ENCODE measurements around the gene RPS2. TPM values are rescaled to one million over a fixed set of nuclear protein-coding genes. Genes with fewer than 3 reads are reported as not detected.

RPS2 gene
- total and polyA plus RNA-seq, 12 donors: 691 to 3,593 (median 903) TPM

DNA sequence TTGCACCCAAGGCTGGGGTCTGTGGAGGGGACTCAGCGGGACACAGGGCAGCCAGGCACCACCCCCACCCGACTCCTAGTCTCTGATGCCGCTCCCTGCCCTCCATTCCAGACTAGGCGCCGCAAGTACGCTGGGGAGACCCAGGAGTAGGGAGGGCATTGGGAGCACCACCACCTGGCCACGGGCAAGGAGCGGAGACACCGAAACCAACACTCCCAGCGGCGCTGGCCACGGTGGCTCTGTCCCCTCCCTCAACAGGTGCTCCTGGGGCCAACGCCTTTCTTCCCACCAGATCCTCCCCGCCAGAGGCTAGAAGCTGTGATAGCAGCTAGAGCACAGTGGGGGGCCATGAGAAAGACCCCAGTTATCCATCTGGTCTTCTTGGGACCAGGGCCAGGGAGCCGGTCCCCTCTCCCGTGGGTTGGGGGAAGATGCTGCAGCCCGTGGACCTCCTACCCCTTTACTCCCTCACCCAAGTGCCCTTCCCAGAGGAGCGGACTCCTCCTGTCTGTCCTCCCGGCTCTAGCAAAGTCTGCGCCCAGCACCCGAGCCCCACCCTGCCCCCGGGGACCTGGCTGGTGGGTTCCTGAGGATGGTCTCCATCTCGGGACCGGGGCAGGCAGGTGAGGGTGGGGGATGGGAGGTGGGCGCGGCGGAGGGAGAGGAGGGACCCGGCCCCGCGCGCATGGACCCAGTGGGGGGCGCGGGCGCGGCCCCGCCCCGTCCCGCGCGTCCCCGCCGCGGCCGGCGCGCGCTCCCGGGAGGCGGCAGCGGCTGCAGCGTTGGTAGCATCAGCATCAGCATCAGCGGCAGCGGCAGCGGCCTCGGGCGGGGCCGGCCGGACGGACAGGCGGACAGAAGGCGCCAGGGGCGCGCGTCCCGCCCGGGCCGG, 24.8 kb upstream of the RPS2 start, which contains the start of gene SYNGR3:
SYNGR3 (plus strand) TSS at position 762 of the 892 bp plus-strand sequence. CDS start 133 bp downstream, outside the sequence.
- ATAC-seq (no peak), DNase-seq (peak in 1 of 2 donors; percentile 18)
- Histone ChIP-seq H3K9me3 (no peaks in the 10 kb centered on the region), H3K27me3 (peaks cover 12 to 40% (median 36%) of the 10 kb centered on the region in 7 donors), H3K4me1 (peaks cover 10 to 38% (median 29%) of the 10 kb centered on the region in 9 donors), H3K27ac (no peak within 1 kb of the TSS), H3K4me3 (peak within 1 kb of the TSS in 5 of 10 donors; percentile 10 to 60 (median 24)), H3K36me3 (peaks cover 0 to 23% (median 12%) of the 10 kb centered on the region in 9 donors)
- intact Hi-C loops (cut with DNase I): loop anchor here in 1 of 10 donors (10.0 kb wide), 1 partner anchor 65 kb away; no protein-coding TSS in a partner anchor
- WGBS, 2 donors: 6% methylated on average over 46 to 67 of the region's 67 CpGs
- TF ChIP-seq, protein P1, sequence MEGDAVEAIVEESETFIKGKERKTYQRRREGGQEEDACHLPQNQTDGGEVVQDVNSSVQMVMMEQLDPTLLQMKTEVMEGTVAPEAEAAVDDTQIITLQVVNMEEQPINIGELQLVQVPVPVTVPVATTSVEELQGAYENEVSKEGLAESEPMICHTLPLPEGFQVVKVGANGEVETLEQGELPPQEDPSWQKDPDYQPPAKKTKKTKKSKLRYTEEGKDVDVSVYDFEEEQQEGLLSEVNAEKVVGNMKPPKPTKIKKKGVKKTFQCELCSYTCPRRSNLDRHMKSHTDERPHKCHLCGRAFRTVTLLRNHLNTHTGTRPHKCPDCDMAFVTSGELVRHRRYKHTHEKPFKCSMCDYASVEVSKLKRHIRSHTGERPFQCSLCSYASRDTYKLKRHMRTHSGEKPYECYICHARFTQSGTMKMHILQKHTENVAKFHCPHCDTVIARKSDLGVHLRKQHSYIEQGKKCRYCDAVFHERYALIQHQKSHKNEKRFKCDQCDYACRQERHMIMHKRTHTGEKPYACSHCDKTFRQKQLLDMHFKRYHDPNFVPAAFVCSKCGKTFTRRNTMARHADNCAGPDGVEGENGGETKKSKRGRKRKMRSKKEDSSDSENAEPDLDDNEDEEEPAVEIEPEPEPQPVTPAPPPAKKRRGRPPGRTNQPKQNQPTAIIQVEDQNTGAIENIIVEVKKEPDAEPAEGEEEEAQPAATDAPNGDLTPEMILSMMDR (IDR thresholded peaks at IDR 0.05): no peak

DNA sequence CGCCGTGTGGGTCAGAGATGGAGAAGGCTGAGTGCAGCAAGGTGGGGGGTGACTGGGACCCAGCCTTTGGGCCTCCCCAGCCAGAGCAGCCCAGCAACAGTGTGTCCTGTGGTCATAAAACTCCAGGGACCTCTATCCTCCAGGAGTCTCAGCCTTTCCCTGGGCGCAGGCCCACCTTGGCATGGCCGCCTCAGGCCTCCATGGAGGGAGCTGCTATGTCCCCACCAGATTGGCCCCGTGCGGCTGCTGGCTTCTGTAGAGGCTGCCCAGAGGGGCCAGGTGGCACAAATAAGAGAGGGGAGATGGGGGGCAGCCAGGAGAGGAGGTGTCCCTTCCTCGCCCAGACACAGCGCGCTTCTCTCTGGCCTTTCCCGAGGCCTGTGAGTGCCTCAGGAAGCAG, 22.6 kb upstream of the RPS2 start:
- DNase-seq: no peak
- Histone ChIP-seq H3K36me3 (peaks cover 0 to 23% (median 12%) of the 10 kb centered on the region in 9 donors), H3K4me3 (no peak overlapping the region), H3K27ac (no peak overlapping the region), H3K4me1 (peaks cover 16 to 45% (median 41%) of the 10 kb centered on the region in 9 donors), H3K27me3 (peaks cover 12 to 50% (median 39%) of the 10 kb centered on the region in 7 donors), H3K9me3 (no peaks in the 10 kb centered on the region)
- ATAC-seq: no peak
- WGBS, 2 donors: 88 to 90% methylated on average over 10 of the region's 10 CpGs
- intact Hi-C loops (cut with DNase I): loop anchor here in 1 of 10 donors (10.0 kb wide), 1 partner anchor 62 kb away; no protein-coding TSS in a partner anchor
- TF ChIP-seq, protein P1 (IDR thresholded peaks at IDR 0.05): no peak

DNA sequence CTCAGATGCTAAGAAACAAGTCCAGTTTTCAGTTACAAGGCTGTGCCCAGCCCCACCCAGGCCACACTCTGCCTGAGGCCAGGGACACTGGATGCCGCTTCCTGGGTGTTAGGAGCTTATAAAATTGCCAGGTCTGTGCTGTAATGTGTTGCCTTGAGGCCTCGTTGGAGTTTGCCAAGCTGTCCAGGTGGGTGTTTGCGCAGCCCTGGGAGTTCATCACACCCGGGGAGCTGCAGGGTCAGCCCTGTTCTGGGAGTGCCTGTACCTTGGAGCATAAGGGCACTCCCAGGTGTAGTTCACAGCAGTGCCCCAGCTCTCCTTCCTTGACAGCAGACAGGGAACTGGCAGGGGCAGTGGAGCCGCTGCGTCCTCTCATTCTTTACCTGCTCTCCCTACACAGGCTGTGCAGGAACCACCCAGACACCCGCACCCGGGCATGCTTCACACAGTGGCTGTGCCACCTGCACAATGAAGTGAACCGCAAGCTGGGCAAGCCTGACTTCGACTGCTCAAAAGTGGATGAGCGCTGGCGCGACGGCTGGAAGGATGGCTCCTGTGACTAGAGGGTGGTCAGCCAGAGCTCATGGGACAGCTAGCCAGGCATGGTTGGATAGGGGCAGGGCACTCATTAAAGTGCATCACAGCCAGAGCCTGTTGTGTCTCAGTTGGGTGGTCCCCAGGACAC, 21.0 kb upstream of the RPS2 start:
- Histone ChIP-seq H3K4me3 (peak overlapping the region in 2 of 10 donors; percentile 80 to 81), H3K36me3 (peaks cover 0 to 23% (median 12%) of the 10 kb centered on the region in 9 donors), H3K27me3 (peaks cover 15 to 53% (median 40%) of the 10 kb centered on the region in 7 donors), H3K9me3 (no peaks in the 10 kb centered on the region), H3K27ac (no peak overlapping the region), H3K4me1 (peaks cover 11 to 30% (median 27%) of the 10 kb centered on the region in 9 donors)
- no peak for DNase-seq
- TF ChIP-seq, protein P1 (IDR thresholded peaks at IDR 0.05): no peak
- intact Hi-C loops (cut with DNase I): loop anchor here in 1 of 10 donors (10.0 kb wide), 1 partner anchor 61 kb away; no protein-coding TSS in a partner anchor
- 96 to 97% methylated on average over 14 of the region's 14 CpGs for WGBS, 2 donors
- ATAC-seq: no peak

Measured in heart right ventricle (tissue), 16 donors.